LNCaP clone FGC (cell line): ENCODE measurements around the gene UGCG.

ENCODE experiments used
- DNase-seq: peaks from one replicate; pipeline ENCODE4 v3.0.0-alpha.2; 2011; ENCODE audit warnings: low read depth
- H3K4me3 ChIP-seq: 2 replicates; pipeline ENCODE4 v1.5.1; 2011; ENCODE audit warnings: mild to moderate bottlenecking, low read depth, low read length, control low read depth
- TF ChIP-seq, protein P1 (sequence below): IDR thresholded peaks from 2 replicates; pipeline ENCODE4 v1.5.1; 2012; ENCODE audit warnings: mild to moderate bottlenecking; ENCODE audit not compliant: control insufficient read depth, insufficient read depth; ENCODE audit errors: extremely low read depth

Gene UGCG

DNA sequence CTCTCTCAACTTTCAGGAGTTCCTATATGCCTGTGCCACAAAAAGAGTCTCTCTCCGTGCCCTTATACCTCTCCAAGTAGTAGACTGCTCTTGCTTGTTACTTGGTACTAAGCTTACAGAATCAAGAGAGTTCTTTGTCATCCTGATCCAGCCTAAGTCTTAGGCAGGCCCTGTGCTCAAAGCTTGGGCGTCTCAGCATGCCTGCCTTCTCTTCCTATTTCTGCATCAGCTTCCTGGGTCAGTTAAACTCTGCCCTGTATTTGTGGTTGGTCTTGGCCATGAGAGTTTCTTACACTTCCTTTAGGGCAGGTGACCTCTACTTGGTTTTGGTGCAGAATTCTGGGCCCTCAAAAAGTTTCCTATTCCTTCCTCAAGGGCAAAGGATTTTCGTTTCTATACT lies 33.0 kb upstream of the UGCG start:
- TF ChIP-seq, protein P1, sequence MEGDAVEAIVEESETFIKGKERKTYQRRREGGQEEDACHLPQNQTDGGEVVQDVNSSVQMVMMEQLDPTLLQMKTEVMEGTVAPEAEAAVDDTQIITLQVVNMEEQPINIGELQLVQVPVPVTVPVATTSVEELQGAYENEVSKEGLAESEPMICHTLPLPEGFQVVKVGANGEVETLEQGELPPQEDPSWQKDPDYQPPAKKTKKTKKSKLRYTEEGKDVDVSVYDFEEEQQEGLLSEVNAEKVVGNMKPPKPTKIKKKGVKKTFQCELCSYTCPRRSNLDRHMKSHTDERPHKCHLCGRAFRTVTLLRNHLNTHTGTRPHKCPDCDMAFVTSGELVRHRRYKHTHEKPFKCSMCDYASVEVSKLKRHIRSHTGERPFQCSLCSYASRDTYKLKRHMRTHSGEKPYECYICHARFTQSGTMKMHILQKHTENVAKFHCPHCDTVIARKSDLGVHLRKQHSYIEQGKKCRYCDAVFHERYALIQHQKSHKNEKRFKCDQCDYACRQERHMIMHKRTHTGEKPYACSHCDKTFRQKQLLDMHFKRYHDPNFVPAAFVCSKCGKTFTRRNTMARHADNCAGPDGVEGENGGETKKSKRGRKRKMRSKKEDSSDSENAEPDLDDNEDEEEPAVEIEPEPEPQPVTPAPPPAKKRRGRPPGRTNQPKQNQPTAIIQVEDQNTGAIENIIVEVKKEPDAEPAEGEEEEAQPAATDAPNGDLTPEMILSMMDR, result no peak
- DNase-seq, result no peak
- H3K4me3 ChIP-seq, result no peak overlapping the region

DNA sequence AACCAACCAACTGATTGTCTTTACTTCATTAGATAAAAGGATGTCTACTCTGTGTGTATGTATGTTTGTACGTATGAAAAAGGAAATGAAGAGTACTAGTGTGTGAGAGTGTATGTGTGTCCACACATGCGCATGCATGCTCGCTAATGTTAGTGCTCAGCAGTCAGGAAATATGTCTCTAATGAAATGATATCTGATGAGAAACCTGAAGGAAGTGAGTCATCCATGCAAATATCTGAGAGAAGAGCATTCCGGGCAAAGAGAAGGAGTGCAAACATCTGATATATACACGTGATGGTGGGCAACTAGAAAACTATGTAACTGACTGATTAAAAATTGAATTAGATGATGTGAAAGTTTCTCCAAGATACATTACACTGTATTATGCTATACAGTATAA lies 29.6 kb upstream of the UGCG start:
- TF ChIP-seq, protein P1, result no peak
- no peak overlapping the region for H3K4me3 ChIP-seq
- no peak for DNase-seq

DNA sequence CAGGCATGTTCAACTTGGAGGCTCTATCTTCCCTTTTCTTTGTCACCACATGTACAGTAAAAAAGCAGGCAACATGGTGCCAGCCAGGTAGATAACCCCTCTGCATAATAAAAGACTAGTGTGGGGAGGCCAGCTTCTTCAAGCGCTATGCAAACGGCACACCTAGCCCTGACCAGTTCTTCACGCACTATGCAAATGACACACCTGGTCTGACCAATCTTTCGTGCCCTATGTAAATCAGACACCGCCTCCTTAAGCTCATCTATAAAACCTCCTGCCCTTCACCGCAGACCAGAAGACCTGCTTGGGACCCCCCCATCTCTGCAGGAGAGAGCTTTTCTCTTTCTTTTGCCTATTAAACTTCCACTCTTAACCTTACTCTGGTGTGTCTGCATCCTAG lies 28.1 kb upstream of the UGCG start:
- TF ChIP-seq, protein P1, result no peak
- no peak for DNase-seq
- no peak overlapping the region for H3K4me3 ChIP-seq

DNA sequence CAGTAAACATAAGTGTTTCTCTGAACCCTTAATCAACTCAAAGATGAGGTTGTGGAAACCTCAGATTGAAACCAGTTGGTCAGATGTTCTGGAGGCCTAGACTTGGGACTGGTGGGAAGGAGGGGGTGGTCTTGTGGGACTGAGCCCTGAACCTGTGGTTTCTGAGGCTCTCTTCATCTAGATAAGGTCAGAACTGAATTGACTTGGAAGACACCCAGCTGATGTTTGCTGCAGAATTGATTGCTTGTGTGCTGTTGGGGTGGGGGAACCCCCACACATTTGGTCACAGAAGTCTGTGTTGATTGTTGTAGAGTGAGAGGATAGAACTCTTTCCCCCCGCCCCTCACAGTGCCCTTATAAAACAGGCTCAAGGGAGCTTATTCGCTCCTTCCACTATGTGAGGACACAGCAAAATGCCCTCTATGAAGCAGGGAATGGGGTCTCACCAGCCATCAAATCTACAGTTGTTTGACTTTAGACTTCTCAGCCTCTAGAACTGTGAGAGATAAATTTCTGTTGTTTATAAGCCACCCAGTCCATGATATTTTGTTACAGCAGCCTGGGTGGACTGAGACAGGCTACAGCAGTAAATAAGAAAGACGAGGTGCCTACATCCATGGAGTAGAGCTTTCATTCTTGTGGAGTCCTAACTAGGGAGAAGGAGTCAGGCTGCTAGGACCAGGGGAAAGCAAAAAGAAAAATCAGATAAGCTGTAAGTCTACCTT lies 25.7 kb upstream of the UGCG start:
- no peak overlapping the region for H3K4me3 ChIP-seq
- TF ChIP-seq, protein P1, result no peak
- DNase-seq, result no peak

DNA sequence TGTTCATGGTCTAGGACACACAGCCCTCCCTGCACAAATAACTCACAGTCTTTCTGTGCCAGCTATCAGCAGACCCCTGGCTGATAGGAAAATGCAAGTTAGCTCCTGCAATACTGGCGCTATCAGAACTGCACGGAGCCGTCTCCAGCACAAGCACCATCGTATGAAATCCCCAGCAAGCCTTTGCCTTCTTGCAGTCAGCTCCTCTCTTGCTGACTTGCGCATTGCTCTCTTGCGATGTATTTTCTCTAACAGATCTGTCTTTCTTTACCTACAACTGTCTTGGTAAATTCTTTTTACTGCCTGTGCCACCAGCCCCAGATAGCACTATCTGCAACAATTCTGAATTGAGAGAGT lies 25.1 kb upstream of the UGCG start:
- DNase-seq, result no peak

DNA sequence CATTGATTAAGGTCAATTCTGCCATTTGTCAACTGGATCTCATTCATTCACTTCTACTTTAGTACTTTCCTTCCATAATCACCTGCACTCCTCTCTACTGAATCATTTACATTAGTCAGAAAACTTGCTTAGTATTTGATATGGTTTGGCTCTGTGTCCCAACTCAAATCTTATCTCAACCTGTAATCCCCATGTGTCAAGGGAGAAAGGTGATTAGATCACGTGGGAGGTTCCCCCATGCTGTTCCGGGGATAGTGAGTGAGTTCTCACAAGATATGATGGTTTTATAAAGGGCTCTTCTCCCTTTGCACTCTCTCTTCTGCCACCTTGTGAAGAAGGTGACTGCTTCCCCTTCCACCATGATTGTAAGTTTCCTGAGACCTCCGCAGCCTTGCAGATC lies 23.7 kb upstream of the UGCG start:
- H3K4me3 ChIP-seq, result no peak overlapping the region
- no peak for DNase-seq
- TF ChIP-seq, protein P1, result no peak

More for the DNA sequence above, 25.1 kb upstream of the UGCG start:
- no peak overlapping the region for H3K4me3 ChIP-seq
- TF ChIP-seq, protein P1, result no peak

DNA sequence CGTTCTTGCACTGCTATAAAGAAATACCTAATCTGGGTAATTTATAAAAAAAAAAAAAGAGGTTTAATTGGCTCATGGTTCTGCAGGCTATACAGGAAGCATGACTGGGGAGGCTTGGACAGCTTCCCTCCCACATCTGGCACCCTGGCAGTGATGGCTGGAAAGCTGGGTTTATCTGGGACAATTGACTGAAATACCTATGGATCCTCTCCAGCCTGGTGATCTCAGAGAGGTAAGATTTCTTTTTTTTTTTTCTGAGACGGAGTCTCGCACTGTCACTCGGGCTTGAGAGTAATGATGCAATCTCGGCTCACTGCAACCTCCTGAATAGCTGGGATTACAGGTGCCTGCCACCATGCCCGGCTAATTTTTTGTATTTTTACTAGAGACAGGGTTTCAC lies 22.7 kb upstream of the UGCG start:
- no peak for DNase-seq
- TF ChIP-seq, protein P1, result no peak
- no peak overlapping the region for H3K4me3 ChIP-seq
